NCI-H1092 (cell line): Measurements from ENCODE around the gene GSC2.

Experiments
- DNase-seq: peaks from one replicate; lab custom pipeline; 2025; lab: John Stamatoyannopoulos, UW

Gene GSC2

GRCh38 chr22:19133561-19133960, 16.5 kb downstream of the GSC2 start:
- DNase-seq: no peak

GRCh38 chr22:19132693-19133400, 17.2 kb downstream of the GSC2 start:
- DNase-seq: no peak

- no peak for DNase-seq
These were observed 17.9 kb downstream of the GSC2 start for GRCh38 chr22:19132153-19132552.

- no peak for DNase-seq
These were observed 18.4 kb downstream of the GSC2 start for GRCh38 chr22:19131685-19132015.

- DNase-seq: no peak
These were observed 19.0 kb downstream of the GSC2 start, which contains the start of gene TSSK2 for GRCh38 chr22:19130959-19131684. TSSK2 (plus strand) TSS chr22:19131308; CDS start chr22:19131400, 92 bp downstream.

GRCh38 chr22:19129871-19130270, 20.2 kb downstream of the GSC2 start:
- no peak for DNase-seq

DNA sequence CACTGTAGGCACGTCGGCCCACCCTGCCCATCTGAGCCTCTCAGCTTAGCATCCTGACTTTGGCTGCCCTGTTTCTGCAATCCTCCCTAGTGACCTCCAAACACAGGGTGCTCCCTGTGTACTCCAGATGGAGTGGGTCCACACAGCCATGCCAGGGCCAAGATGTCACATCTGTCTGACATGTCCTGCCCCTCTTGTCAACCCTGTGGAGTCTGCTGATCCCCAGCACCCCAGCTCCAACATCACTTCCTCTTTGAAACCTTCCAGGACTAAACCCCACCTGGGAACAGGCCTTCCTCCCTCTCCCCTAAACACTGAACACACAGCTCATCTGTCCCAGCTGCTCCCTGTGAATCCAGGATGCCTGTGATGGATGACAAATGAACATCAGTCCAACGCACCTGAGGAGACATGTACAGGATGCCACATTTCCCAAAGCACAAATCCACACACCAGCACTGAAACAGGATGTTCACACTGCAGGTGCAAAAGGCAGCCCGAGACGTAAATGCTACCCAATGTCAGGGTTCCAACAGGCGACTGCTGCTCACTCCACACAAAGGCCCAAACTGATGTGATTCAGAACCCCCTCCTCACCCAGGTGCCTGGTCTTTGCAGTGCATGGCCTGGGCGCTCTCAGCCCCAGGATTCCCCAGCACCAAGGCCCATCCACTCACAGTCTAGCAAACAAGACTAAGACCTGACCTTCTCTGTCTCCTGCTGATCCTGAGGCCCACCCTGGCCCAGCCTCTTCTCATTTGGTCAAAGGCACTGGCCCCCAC, 21.0 kb downstream of the GSC2 start:
- no peak for DNase-seq

DNA sequence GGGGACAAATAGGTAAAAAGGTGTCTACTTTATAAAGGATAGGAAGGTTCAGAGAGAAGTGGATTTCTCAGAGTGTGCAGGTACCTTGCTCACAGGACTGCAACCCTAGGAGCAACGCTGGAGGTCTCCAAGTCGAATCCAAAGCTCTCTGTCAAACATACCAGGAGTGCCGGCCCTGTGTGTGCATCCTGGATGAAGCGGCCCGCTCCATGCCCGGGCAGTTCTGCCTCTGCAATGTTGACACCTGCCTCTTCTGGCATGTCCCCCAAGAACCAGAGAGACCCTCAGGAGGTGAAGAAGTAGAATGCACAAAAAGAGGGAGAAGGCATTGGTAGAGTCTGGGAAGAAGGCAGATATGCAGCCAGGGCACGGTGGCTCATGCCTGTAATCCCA, 22.1 kb downstream of the GSC2 start:
- DNase-seq: no peak

DNA sequence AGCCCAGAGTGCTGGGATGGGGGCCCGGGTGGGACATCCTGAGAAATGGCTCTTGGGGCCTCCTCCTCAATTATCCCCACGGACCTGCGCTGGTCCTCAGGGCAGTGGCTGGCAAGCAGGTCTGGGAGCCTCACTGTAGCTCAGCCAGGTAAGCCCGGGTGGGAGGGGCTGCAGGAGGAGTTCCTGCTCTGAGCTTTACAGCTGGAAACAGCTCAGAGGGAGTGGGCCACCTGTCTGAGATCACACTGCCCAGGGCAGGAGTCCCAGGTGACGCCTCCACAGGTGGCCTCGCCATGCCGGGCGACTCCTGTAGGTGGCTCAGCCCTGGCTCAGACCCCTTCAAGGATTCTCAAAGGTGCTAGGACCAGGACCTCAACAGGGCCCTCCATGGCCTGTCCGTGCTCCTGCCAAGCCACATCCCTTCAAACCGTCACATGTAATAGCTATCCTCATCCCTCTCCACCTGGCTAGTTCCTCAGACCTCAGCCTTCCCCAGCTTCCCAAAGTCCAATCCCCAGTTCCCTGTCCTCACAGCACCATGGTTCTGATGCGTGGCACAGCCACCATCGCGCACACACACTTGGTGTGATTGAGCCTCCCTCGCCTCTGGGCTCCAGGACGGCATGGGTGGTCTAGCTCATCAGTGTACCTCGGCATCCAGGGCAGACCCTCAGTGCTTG, 22.6 kb downstream of the GSC2 start:
- DNase-seq: no peak

DNA sequence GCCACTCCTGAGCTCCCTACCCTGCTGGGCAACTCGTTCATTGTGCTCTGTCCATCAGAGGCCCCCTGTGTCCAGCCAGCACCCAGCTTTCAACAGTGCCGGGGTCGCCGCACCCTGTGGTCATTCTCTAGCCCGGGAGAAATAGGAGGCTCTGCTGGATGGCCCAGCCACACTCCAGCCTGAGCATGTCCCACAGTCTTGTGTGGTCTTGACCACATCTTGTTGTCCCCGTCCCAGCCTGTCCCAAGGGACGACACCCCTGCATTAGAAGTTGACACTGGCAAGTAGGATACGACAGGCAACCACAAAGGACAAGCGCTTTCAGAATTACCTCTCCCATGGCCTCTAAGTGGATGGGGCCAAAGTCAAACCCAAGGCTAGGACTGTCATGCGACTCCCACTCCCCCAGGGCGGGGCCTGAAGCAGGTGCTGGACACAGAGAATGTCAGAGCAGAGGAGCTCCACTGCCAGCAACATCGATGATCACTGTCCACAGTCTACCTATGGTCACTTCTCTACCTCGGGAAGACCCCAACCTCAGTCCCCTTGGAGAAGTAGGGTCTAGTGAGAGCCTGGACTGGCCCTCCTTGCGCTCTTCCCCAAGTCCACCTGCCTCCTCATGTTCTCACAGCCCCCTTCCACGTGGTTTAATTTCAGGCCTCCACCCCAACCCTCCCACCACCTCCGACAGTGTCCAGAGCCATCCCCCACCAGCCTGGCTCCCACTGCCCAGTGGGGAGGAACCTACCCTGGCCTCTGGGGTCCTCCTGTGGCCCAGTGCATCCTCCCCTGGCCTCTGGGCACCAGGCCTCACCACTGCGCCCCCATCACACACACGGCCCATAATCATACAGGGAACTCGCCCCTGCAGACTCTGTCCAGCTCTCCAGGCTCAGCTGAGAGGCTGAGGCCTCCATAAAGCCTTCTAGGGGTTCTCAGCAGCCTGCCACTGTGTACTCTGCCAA, 23.5 kb downstream of the GSC2 start:
- no peak for DNase-seq

DNA sequence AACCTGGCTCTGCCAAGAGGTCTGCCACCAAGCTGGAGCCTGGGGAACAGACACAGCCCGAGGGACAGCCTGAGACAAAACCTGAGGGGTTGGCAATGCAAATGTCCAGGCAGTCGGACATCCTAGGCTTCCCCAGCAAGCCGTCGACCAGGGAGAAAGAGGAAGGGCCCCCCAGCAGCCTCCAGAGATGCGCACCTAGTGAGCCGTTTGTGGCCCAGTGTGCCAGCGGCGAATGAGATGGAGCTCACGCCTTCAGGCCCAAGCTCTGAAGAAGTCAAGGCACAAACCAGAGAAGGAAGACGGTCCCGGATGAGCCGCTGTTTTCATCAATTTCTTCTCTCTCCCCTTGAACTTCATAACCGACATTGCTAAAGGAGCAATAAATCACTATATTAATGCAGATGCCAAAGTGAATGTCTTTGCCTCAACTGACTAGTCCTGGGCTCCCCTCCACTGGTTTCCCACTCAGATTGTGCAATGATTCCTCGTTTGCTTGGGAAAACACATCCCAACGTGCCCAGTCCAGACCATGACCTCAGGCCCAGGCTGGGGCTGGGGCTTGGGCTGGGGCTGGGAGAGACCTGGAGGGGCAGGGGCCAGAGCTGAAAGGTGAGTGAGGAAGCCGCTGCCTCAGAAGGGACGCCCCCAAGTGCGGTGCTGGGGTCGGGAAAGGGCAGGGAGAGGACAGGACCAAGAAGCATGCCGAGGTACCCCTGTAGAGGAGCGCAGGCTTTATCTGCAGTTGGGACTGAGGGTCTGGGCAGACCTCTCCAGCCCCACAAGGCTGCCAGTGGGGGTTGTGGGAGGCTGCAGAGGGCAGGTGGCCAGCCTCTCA, 24.4 kb downstream of the GSC2 start:
- no peak for DNase-seq

DNA sequence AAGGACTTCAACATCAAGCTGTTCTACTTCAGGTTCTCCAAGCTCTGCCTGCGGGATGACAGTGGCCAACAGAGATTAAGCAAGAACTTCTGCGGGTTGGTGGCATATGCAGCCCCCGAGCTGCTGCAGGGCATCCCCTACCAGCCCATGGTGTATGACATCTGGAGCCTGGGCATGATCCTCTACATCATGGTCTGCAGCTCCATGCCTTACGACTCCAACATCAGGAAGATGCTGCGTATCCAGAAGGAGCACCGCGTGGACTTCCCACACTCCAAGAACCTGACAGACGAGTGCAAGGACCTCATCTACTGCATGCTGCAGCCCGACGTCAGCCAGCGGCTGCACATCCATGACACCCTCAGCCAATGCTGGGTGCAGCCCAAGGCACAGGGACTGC, 25.1 kb downstream of the GSC2 start:
- no peak for DNase-seq

DNA sequence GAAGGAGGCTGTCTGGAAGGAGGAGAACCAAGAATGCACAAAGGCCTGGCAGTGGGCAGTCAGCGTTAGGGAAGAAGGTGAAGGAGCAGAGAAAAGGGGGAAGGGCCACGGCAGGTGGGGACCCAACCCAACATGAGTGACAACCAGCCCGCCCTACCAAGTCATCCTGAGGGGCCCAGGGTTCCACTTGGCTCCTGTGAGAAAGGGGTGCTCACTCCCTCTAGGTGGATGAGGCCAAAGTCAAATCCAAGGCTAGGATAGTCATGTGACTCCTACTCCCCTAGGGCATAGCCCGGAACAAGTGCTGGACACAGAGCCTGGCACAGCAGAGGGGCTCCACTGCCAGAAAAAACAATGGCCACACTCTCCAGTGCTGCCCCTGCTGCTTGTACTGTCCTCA, 25.7 kb downstream of the GSC2 start:
- no peak for DNase-seq

DNA sequence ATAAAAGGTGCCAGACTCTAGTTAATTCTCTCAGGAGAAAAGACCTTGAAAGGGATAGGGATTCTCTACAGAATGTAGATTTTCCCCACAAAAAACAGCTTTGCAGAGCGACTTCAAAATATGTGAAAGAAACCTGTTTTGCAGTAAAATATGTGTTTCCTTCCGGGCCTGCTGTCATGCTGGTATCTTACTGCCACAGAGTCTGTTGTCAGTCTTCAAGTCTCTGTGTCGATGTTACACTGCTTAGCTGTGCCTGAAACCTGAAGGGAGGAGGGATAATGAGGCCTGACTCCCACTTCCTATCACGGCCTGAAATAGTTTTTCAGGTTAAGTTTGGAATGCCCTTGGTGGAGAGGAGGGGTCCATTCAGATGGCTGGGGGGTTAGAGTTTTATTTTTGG, 26.2 kb downstream of the GSC2 start:
- DNase-seq: no peak

DNA sequence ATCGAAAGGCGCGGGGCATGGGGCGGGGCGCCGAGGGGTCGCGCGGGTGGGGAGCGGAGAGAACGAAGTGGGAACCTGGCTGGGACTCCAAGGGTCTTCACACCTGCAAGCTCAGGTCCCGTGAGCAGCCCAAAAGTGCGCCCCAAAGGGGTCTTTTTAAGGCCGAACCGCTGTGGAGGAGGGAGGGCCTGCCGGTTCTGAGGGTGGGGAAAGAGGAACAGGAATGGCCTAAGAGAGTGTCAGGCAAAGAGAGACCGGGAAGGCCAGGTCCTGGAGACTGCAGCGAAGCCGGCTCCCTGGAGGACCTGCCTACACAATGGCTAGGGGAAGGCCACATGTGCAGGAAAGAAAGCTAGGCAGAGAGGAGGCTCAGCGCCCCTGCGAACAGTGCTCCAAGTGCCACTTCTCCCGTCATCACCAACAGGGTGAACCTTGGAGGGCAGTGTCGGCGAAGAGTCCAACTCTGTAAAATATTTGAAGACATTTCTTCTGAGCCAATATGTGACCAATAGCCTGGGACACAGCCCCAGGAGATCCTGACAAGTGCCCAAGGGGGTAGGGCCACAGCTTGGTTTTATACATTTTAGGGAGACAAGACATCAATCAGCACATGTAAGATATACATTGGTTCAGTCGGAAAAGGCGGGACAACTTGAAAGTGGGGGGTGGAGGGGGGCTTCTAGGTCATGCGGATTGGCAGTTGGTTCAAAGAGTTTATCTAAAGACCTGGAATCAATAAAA, 27.2 kb downstream of the GSC2 start:
- no peak for DNase-seq

GRCh38 chr22:19122143-19122751, 27.8 kb downstream of the GSC2 start, which contains the start of gene DGCR2:
DGCR2 (minus strand) TSS chr22:19122412; CDS start chr22:19122206, 206 bp downstream.
- peak; percentile 97 for DNase-seq

DNA sequence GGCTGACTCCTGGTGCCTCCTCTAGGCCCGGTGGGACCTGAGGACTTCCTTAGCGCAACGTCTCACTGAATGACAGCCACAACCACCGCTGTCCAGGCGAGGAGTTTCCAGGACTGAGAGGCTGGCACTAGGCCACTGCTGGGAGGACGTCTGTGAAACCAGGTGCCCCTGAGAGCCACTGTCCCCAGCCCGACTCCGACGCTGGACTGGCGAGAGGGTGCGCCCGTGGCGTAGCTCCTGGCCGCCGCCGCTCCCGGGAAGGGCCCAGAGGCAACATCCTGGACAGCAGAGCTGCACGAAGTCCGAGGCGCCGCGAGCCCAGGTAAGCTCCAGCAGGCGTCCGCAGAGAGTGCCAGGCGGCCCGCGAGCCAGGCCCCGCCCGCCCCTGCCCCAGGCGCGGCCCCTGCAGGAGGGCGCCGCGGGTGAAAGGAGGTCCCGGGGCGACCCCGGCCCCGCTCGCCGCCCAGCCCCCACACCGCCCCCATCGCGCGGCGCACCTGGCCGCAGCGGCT, 28.4 kb downstream of the GSC2 start:
- DNase-seq: peak; percentile 15

DNA sequence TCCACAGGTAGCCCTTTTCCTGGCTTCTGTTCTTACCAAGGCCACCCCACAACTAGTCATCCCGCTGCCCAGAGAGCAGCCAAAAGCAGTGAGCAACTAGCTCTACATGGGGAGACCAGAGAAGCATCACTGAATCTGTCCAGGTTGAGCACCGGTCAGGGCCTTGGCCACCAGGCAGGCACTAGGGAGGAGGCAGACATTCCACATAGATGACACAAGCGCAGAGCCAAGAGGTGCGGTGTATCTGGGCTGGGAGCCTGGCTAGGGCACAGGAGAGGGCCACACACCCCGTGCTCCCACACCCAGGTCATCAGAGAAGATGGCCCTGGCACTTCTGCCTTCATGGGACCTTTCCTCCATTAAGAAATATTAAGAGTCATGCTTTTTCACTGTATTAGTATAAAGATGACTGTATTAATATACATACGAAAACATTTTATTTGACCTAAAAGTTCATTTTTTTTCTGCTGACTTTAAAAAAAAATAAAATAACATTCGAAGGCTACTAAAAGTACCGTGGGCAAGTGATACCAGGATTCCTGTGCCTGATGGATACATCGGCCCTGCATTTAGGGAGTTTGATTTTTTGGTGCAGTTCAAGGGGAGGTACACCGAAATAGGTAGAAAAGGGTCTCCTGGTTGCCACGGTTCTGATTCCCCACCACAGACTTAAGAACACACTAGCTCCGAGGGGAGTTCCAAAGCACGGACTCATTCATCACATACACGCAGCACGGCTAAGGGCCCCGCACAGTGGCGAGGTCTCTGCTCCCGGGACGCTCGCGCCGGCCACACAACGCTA, 29.1 kb downstream of the GSC2 start:
- no peak for DNase-seq
